GM23338 (cell line): ENCODE data around the gene IL1A. TPM values are rescaled to one million over a fixed set of nuclear protein-coding genes. Genes with fewer than 3 reads are reported as not detected.

ENCODE experiments used
- ATAC-seq: fragments of 200-7000 bp; cut with Tn5 transposase; 3 replicates; pipeline ENCODE4 v1.9.1; 2020
- DNase-seq: peaks from one replicate; pipeline ENCODE4 v3.0.0-alpha.2; 2015; ENCODE audit warnings: low spot score
- H2AFZ ChIP-seq: fragments of 200-600 bp; sonication (generic); 2 replicates; pipeline ENCODE4 v1.8.0; 2016; ENCODE audit warnings: antibody characterized with exemption, mild to moderate bottlenecking, moderate library complexity
- H3F3A ChIP-seq: fragments of 200-600 bp; sonication (generic); replicated peaks from 2 replicates; pipeline ENCODE4 v1.8.0; 2017; ENCODE audit warnings: antibody characterized with exemption, mixed run types, low read depth
- H3K27ac ChIP-seq: fragments of 200-600 bp; sonication (generic); 2 replicates; pipeline ENCODE4 v1.6.1; 2016; ENCODE audit warnings: low read depth
- H3K27me3 ChIP-seq: fragments of 200-600 bp; sonication (generic); 2 replicates; pipeline ENCODE4 v1.8.0; 2016; ENCODE audit warnings: mild to moderate bottlenecking, mixed run types, moderate library complexity; ENCODE audit not compliant: insufficient read depth
- H3K36me3 ChIP-seq: fragments of 200-600 bp; sonication (generic); 2 replicates; pipeline ENCODE4 v1.8.0; 2016; ENCODE audit warnings: mild to moderate bottlenecking; ENCODE audit not compliant: insufficient read depth
- H3K4me1 ChIP-seq: fragments of 200-600 bp; sonication (generic); 2 replicates; pipeline ENCODE4 v1.8.0; 2016; ENCODE audit warnings: mild to moderate bottlenecking, moderate library complexity; ENCODE audit not compliant: insufficient read depth
- H3K4me2 ChIP-seq: fragments of 200-600 bp; sonication (generic); 2 replicates; pipeline ENCODE4 v1.7.1; 2017; ENCODE audit warnings: mixed run types
- H3K4me3 ChIP-seq: fragments of 200-600 bp; sonication (generic); 2 replicates; pipeline ENCODE4 v1.6.1; 2016; ENCODE audit warnings: mixed run types
- H3K79me2 ChIP-seq: fragments of 200-600 bp; sonication (generic); replicated peaks from 2 replicates; pipeline ENCODE4 v1.8.0; 2017; ENCODE audit warnings: mild to moderate bottlenecking; ENCODE audit not compliant: insufficient read depth
- H3K9me2 ChIP-seq: fragments of 200-600 bp; sonication (generic); 2 replicates; pipeline ENCODE4 v1.8.0; 2017; ENCODE audit not compliant: insufficient read depth
- H4K20me1 ChIP-seq: fragments of 200-600 bp; sonication (generic); replicated peaks from 2 replicates; pipeline ENCODE4 v1.8.0; 2017; ENCODE audit warnings: mild to moderate bottlenecking; ENCODE audit not compliant: insufficient read depth
- H3K27ac Mint-ChIP-seq: 2 replicates; pipeline ENCODE4 v1.8.0; 2020; ENCODE audit warnings: inconsistent platforms, mild to moderate bottlenecking, moderate library complexity, mixed read lengths
- H3K27me3 Mint-ChIP-seq: 3 replicates; pipeline ENCODE4 v1.8.0; 2022; ENCODE audit warnings: low read depth, mild to moderate bottlenecking, moderate library complexity, mixed read lengths, inconsistent platforms; ENCODE audit not compliant: insufficient read depth, poor library complexity
- H3K36me3 Mint-ChIP-seq: 3 replicates; pipeline ENCODE4 v1.8.0; 2021; ENCODE audit warnings: low read depth, mild to moderate bottlenecking, inconsistent platforms, moderate library complexity, mixed read lengths
- H3K4me1 Mint-ChIP-seq: 3 replicates; pipeline ENCODE4 v1.8.0; 2020; ENCODE audit warnings: mild to moderate bottlenecking, inconsistent platforms, mixed read lengths
- H3K4me3 Mint-ChIP-seq: 3 replicates; pipeline ENCODE4 v1.8.0; 2021; ENCODE audit warnings: moderate library complexity, mild to moderate bottlenecking, inconsistent platforms, mixed read lengths
- H3K9me3 Mint-ChIP-seq: 3 replicates; pipeline ENCODE4 v1.8.0; 2020; ENCODE audit warnings: moderate library complexity, mild to moderate bottlenecking, inconsistent platforms, mixed read lengths
- CREB1 ChIP-seq: fragments of 250-450 bp; sonication (Bioruptor Pico); IDR thresholded peaks from 2 replicates; pipeline ENCODE4 v1.5.0; 2020; ENCODE audit warnings: low read depth, mild to moderate bottlenecking, moderate library complexity
- CTCF ChIP-seq, 2 experiments: fragments of 200-600 bp in 1 of 2; sonication (generic) in 1 of 2; conservative IDR thresholded peaks; 2 replicates each; pipeline versions ENCODE4 v1.5.1 to v1.6.1; 2016 to 2017; ENCODE audit warnings: antibody characterized with exemption in 2 of 2, low read depth in 2 of 2, mild to moderate bottlenecking in 2 of 2, moderate library complexity in 1 of 2
- ETS1 ChIP-seq: IDR thresholded peaks from 2 replicates; pipeline ENCODE4 v1.6.1; 2016; ENCODE audit warnings: antibody characterized with exemption
- EZH2 ChIP-seq: fragments of 200-600 bp; sonication (generic); IDR thresholded peaks from one replicate; pipeline ENCODE4 v1.8.0; 2017; ENCODE audit warnings: antibody characterized with exemption, mild to moderate bottlenecking, low read depth; ENCODE audit not compliant: unreplicated experiment
- EZH2phosphoT487 ChIP-seq: fragments of 200-600 bp; sonication (generic); IDR thresholded peaks from one replicate; pipeline ENCODE4 v1.8.1; 2018; ENCODE audit warnings: antibody characterized with exemption; ENCODE audit not compliant: unreplicated experiment
- JUNB ChIP-seq: IDR thresholded peaks from one replicate; pipeline ENCODE4 v1.6.1; 2016; ENCODE audit warnings: antibody characterized with exemption; ENCODE audit not compliant: unreplicated experiment
- NANOG ChIP-seq: IDR thresholded peaks from 2 replicates; pipeline ENCODE4 v1.6.1; 2016; ENCODE audit warnings: antibody characterized with exemption, borderline replicate concordance
- POLR2AphosphoS5 ChIP-seq: IDR thresholded peaks from 2 replicates; pipeline ENCODE4 v1.6.1; 2016; ENCODE audit warnings: antibody characterized with exemption, low read depth
- STAT1 ChIP-seq: IDR thresholded peaks from one replicate; pipeline ENCODE4 v1.6.1; 2016; ENCODE audit warnings: antibody characterized with exemption; ENCODE audit not compliant: unreplicated experiment
- ZNF114 ChIP-seq: fragments of 250-450 bp; sonication (Bioruptor Pico); IDR thresholded peaks from 2 replicates; pipeline ENCODE4 v1.5.0; 2020; ENCODE audit warnings: mild to moderate bottlenecking, moderate library complexity
- ZNF331 ChIP-seq: fragments of 250-450 bp; sonication (Bioruptor Pico); IDR thresholded peaks from 2 replicates; pipeline ENCODE4 v1.5.0; 2020; ENCODE audit warnings: low read depth, mild to moderate bottlenecking, moderate library complexity
- ZNF462 ChIP-seq: fragments of 250-450 bp; sonication (Bioruptor Pico); IDR thresholded peaks from 2 replicates; pipeline ENCODE4 v1.5.0; 2020; ENCODE audit warnings: mild to moderate bottlenecking, moderate library complexity
- polyA plus RNA-seq: library from polyadenylated mRNA; unstranded; fragments of >200 nt; fragmentation: Nextera tagmentation; extraction: Ambion mirVana; gene quantifications from 2 replicates; pipeline ENCODE4 v1.2.1, GENCODE V29; 2016
- total RNA-seq: library from RNA; depleted of rRNA; stranded (reverse); fragments of >200 nt; shearing (Covaris generic); gene quantifications from 2 replicates; pipeline ENCODE4 v1.2.3, GENCODE V29; 2014
- TF ChIP-seq, protein P1 (sequence below): IDR thresholded peaks from one replicate; pipeline ENCODE4 v1.6.1; 2018; ENCODE audit warnings: antibody characterized with exemption; ENCODE audit not compliant: unreplicated experiment

Gene IL1A
- total and polyA plus RNA-seq, 2 experiments from 2014 or later = 0.65 to 0.73 TPM

- no peak for DNase-seq
- H3F3A ChIP-seq = no peaks in the 10 kb centered on the region
- no peaks in the 10 kb centered on the region for H3K36me3 ChIP-seq
- H3K79me2 ChIP-seq = no peaks in the 10 kb centered on the region
- Mint-ChIP-seq H3K4me1 (no peaks in the 10 kb centered on the region; the same call in 2 of the 3 replicates), H3K27ac (no peak overlapping the region), H3K36me3 (no peaks in the 10 kb centered on the region; the same call in 2 of the 3 replicates), H3K27me3 (peaks cover under 1% of the 10 kb centered on the region), H3K9me3 (peaks cover 3% of the 10 kb centered on the region; the same call in 1 of the 3 replicates), H3K4me3 (no peak overlapping the region)
- no peak overlapping the region for H3K4me2 ChIP-seq
- no peaks in the 10 kb centered on the region for H3K4me1 ChIP-seq
- H4K20me1 ChIP-seq = no peaks in the 10 kb centered on the region
- H3K9me2 ChIP-seq = peaks cover 5% of the 10 kb centered on the region; the same call in 1 of the 2 replicates
- no peak overlapping the region for H2AFZ ChIP-seq
- no peak overlapping the region for H3K27ac ChIP-seq
- H3K4me3 ChIP-seq = no peak overlapping the region
- no peak for TF ChIP-seq STAT1
- no peak for TF ChIP-seq CTCF (conservative IDR thresholded peaks at IDR 0.05; ENCODE audit: low read depth in 2 of 2)
- no peak for TF ChIP-seq EZH2phosphoT487
- no peak for TF ChIP-seq ZNF331
- no peak for TF ChIP-seq ZNF462 (CRISPR knock-in tag)
- no peak for TF ChIP-seq NANOG
- TF ChIP-seq POLR2AphosphoS5 = no peak
- TF ChIP-seq CREB1 (CRISPR knock-in tag) = no peak
- TF ChIP-seq, protein P1, sequence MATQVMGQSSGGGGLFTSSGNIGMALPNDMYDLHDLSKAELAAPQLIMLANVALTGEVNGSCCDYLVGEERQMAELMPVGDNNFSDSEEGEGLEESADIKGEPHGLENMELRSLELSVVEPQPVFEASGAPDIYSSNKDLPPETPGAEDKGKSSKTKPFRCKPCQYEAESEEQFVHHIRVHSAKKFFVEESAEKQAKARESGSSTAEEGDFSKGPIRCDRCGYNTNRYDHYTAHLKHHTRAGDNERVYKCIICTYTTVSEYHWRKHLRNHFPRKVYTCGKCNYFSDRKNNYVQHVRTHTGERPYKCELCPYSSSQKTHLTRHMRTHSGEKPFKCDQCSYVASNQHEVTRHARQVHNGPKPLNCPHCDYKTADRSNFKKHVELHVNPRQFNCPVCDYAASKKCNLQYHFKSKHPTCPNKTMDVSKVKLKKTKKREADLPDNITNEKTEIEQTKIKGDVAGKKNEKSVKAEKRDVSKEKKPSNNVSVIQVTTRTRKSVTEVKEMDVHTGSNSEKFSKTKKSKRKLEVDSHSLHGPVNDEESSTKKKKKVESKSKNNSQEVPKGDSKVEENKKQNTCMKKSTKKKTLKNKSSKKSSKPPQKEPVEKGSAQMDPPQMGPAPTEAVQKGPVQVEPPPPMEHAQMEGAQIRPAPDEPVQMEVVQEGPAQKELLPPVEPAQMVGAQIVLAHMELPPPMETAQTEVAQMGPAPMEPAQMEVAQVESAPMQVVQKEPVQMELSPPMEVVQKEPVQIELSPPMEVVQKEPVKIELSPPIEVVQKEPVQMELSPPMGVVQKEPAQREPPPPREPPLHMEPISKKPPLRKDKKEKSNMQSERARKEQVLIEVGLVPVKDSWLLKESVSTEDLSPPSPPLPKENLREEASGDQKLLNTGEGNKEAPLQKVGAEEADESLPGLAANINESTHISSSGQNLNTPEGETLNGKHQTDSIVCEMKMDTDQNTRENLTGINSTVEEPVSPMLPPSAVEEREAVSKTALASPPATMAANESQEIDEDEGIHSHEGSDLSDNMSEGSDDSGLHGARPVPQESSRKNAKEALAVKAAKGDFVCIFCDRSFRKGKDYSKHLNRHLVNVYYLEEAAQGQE = no peak
- TF ChIP-seq JUNB = no peak
- no peak for TF ChIP-seq ZNF114 (CRISPR knock-in tag)
- TF ChIP-seq EZH2 = no peak
- no peak for TF ChIP-seq ETS1
- no peaks in the 10 kb centered on the region for H3K27me3 ChIP-seq
- ATAC-seq = no peak
Observed at GRCh38 chr2:112828251-112828691, 44.0 kb upstream of the IL1A start.
